Gastrocnemius medialis (tissue), 4 donors: ENCODE results near the gene BLVRA.

Experiments used
- CTCF ChIP-seq, 5 experiments: fragments of 450-650 bp in 3 of 5; fragments of 200-600 bp in 2 of 5; sonication (generic) in 2 of 5; IDR thresholded peaks in 4 of 5; conservative IDR thresholded peaks in 1 of 5; 1 replicate in 4 of 5; 2 replicates in 1 of 5; pipeline ENCODE4 v1.5.1; 2016 to 2019; ENCODE audit warnings: antibody characterized with exemption in 5 of 5, mild to moderate bottlenecking in 3 of 5, moderate library complexity in 3 of 5
- POLR2A ChIP-seq, 2 donors: fragments of 450-650 bp; IDR thresholded peaks; one replicate each; pipeline ENCODE4 v1.6.1; 2017; ENCODE audit warnings: antibody characterized with exemption in 2 of 2, mild to moderate bottlenecking in 2 of 2, moderate library complexity in 2 of 2

GRCh38 chr7:43764807-43765491, 6.5 kb downstream of the BLVRA start:
- no peak for TF ChIP-seq CTCF (IDR thresholded peaks at IDR 0.05 in 4 of 5, conservative IDR thresholded peaks at IDR 0.05 in 1 of 5)
- TF ChIP-seq POLR2A (IDR thresholded peaks at IDR 0.05), result no peak
